ENCODE results near the gene PRKCB. TPM values are rescaled to one million over a fixed set of nuclear protein-coding genes. Genes with fewer than 3 reads are reported as not detected.

The PRKCB gene
- total RNA-seq, 2 experiments from 2014 or later, result 57.5 to 83.8 TPM

GRCh38 chr16:24044467-24044866, 208.7 kb downstream of the PRKCB start:
- POLR2A ChIA-PET, result interaction anchor here (0.6 kb wide), 1 partner anchor 17 kb away, joined by 3 read pairs; no protein-coding TSS in a partner anchor
- CTCF ChIA-PET, result interaction anchor here (0.8 to 2.4 kb wide), 4 partner anchors 209 to 460 kb away, joined by 3 to 10 read pairs (median 3); partner anchors contain the start of gene CACNG3
- intact Hi-C loops (cut with DNase I, micrococcal nuclease), result no loop called here

GRCh38 chr16:24045641-24046040, 209.9 kb downstream of the PRKCB start:
- H3K27ac Mint-ChIP-seq, result no peak overlapping the region
- CTCF ChIA-PET, result interaction anchor here (0.8 to 2.4 kb wide), 5 partner anchors 9 to 459 kb away, joined by 3 to 10 read pairs (median 5); no protein-coding TSS in a partner anchor

More at GRCh38 chr16:24044467-24044866, 208.7 kb downstream of the PRKCB start:
- Mint-ChIP-seq H3K9me3 (ENCODE audit: low read depth) (no peaks in the 10 kb centered on the region), H3K4me3 (no peak overlapping the region), H3K27ac (no peak overlapping the region), H3K36me3 (ENCODE audit: low read depth) (peaks cover 3% of the 10 kb centered on the region), H3K27me3 (no peaks in the 10 kb centered on the region), H3K4me1 (peaks cover 5% of the 10 kb centered on the region)
- no peak for DNase-seq
- ATAC-seq, result no peak

GRCh38 chr16:24046442-24046841, 210.7 kb downstream of the PRKCB start:
- ATAC-seq (no peak), DNase-seq (no peak)
- Mint-ChIP-seq H3K4me3 (no peak overlapping the region), H3K27ac (no peak overlapping the region), H3K9me3 (ENCODE audit: low read depth) (no peaks in the 10 kb centered on the region), H3K4me1 (peaks cover 5% of the 10 kb centered on the region), H3K27me3 (no peaks in the 10 kb centered on the region), H3K36me3 (ENCODE audit: low read depth) (peaks cover 4% of the 10 kb centered on the region)
- CTCF ChIA-PET, result interaction anchor here (0.7 to 2.4 kb wide), 4 partner anchors 8 to 458 kb away, joined by 3 to 10 read pairs (median 4); no protein-coding TSS in a partner anchor
- POLR2A ChIA-PET, result no interaction called here
- intact Hi-C loops (cut with DNase I, micrococcal nuclease), result no loop called here

More at GRCh38 chr16:24045641-24046040, 209.9 kb downstream of the PRKCB start:
- peaks cover 4% of the 10 kb centered on the region for H3K36me3 Mint-ChIP-seq (ENCODE audit: low read depth)
- H3K9me3 Mint-ChIP-seq (ENCODE audit: low read depth), result no peaks in the 10 kb centered on the region
- H3K4me3 Mint-ChIP-seq, result no peak overlapping the region
- peaks cover 5% of the 10 kb centered on the region for H3K4me1 Mint-ChIP-seq
- ATAC-seq (no peak), DNase-seq (no peak)
- POLR2A ChIA-PET, result no interaction called here
- intact Hi-C loops (cut with DNase I, micrococcal nuclease), result no loop called here
- no peaks in the 10 kb centered on the region for H3K27me3 Mint-ChIP-seq

- no peak for ATAC-seq
- DNase-seq, result no peak
- CTCF ChIA-PET, result interaction anchor here (0.6 to 1.0 kb wide), 4 partner anchors 9 to 240 kb away, joined by 3 to 4 read pairs (median 3); no protein-coding TSS in a partner anchor
- Mint-ChIP-seq H3K4me3 (no peak overlapping the region), H3K27me3 (no peaks in the 10 kb centered on the region), H3K4me1 (no peaks in the 10 kb centered on the region), H3K9me3 (ENCODE audit: low read depth) (no peaks in the 10 kb centered on the region), H3K27ac (no peak overlapping the region), H3K36me3 (ENCODE audit: low read depth) (peaks cover 4% of the 10 kb centered on the region)
- intact Hi-C loops (cut with DNase I, micrococcal nuclease), result no loop called here
- POLR2A ChIA-PET, result no interaction called here
Measured at GRCh38 chr16:24049113-24049512, 213.3 kb downstream of the PRKCB start.

- intact Hi-C loops (cut with DNase I, micrococcal nuclease), result no loop called here
- H3K4me3 Mint-ChIP-seq, result no peak overlapping the region
- H3K4me1 Mint-ChIP-seq, result no peaks in the 10 kb centered on the region
- POLR2A ChIA-PET, result no interaction called here
- DNase-seq, result no peak
- no peaks in the 10 kb centered on the region for H3K9me3 Mint-ChIP-seq (ENCODE audit: low read depth)
- no peak for ATAC-seq
- H3K27ac Mint-ChIP-seq, result no peak overlapping the region
- CTCF ChIA-PET, result no interaction called here
- H3K27me3 Mint-ChIP-seq, result no peaks in the 10 kb centered on the region
- H3K36me3 Mint-ChIP-seq (ENCODE audit: low read depth), result peaks cover 6% of the 10 kb centered on the region
Measured at GRCh38 chr16:24051125-24051524, 215.3 kb downstream of the PRKCB start.

- H3K4me3 Mint-ChIP-seq, result no peak overlapping the region
- ChIA-PET CTCF (interaction anchor here (1.4 to 1.5 kb wide), 3 partner anchors 16 to 174 kb away, joined by 3 to 7 read pairs (median 6); no protein-coding TSS in a partner anchor), POLR2A (no interaction called here)
- ATAC-seq (no peak), DNase-seq (no peak)
- no peaks in the 10 kb centered on the region for H3K27me3 Mint-ChIP-seq
- H3K9me3 Mint-ChIP-seq (ENCODE audit: low read depth), result no peaks in the 10 kb centered on the region
- intact Hi-C loops (cut with DNase I, micrococcal nuclease), result no loop called here
- peaks cover 10% of the 10 kb centered on the region for H3K36me3 Mint-ChIP-seq (ENCODE audit: low read depth)
- H3K27ac Mint-ChIP-seq, result no peak overlapping the region
- no peaks in the 10 kb centered on the region for H3K4me1 Mint-ChIP-seq
Measured at GRCh38 chr16:24052329-24053098, 216.7 kb downstream of the PRKCB start.

GRCh38 chr16:24053099-24053946, 217.5 kb downstream of the PRKCB start:
- Mint-ChIP-seq H3K4me1 (no peaks in the 10 kb centered on the region), H3K4me3 (no peak overlapping the region)
- CTCF ChIA-PET, result interaction anchor here (1.0 to 2.4 kb wide), 4 partner anchors 12 to 174 kb away, joined by 3 to 9 read pairs (median 6); no protein-coding TSS in a partner anchor

GRCh38 chr16:24054741-24055491, 219.1 kb downstream of the PRKCB start:
- no peak for ATAC-seq
- POLR2A ChIA-PET, result interaction anchor here (0.5 to 0.6 kb wide), 2 partner anchors 14 to 234 kb away, joined by 3 read pairs; no protein-coding TSS in a partner anchor

More at GRCh38 chr16:24053099-24053946, 217.5 kb downstream of the PRKCB start:
- H3K9me3 Mint-ChIP-seq (ENCODE audit: low read depth), result no peaks in the 10 kb centered on the region
- intact Hi-C loops (cut with DNase I, micrococcal nuclease), result no loop called here
- ATAC-seq (no peak), DNase-seq (no peak)
- no peaks in the 10 kb centered on the region for H3K27me3 Mint-ChIP-seq
- POLR2A ChIA-PET, result no interaction called here
- H3K27ac Mint-ChIP-seq, result no peak overlapping the region
- H3K36me3 Mint-ChIP-seq (ENCODE audit: low read depth), result peaks cover 13% of the 10 kb centered on the region

GRCh38 chr16:24062270-24062817, 226.6 kb downstream of the PRKCB start:
- ATAC-seq (no peak), DNase-seq (no peak)
- Mint-ChIP-seq H3K9me3 (ENCODE audit: low read depth) (no peaks in the 10 kb centered on the region), H3K27me3 (no peaks in the 10 kb centered on the region), H3K4me3 (no peak overlapping the region), H3K36me3 (ENCODE audit: low read depth) (peaks cover 30% of the 10 kb centered on the region), H3K4me1 (no peaks in the 10 kb centered on the region), H3K27ac (no peak overlapping the region)
- ChIA-PET CTCF (interaction anchor here (0.6 kb wide), 1 partner anchor 154 kb away, joined by 3 read pairs; no protein-coding TSS in a partner anchor), POLR2A (interaction anchor here (0.6 kb wide), 2 partner anchors 18 to 141 kb away, joined by 3 to 6 read pairs; no protein-coding TSS in a partner anchor)
- intact Hi-C loops (cut with DNase I, micrococcal nuclease), result no loop called here

More at GRCh38 chr16:24054741-24055491, 219.1 kb downstream of the PRKCB start:
- no peak for DNase-seq
- Mint-ChIP-seq H3K27ac (no peak overlapping the region), H3K9me3 (ENCODE audit: low read depth) (no peaks in the 10 kb centered on the region), H3K4me3 (no peak overlapping the region), H3K27me3 (no peaks in the 10 kb centered on the region), H3K36me3 (ENCODE audit: low read depth) (peaks cover 17% of the 10 kb centered on the region), H3K4me1 (no peaks in the 10 kb centered on the region)
- intact Hi-C loops (cut with DNase I, micrococcal nuclease), result no loop called here
- CTCF ChIA-PET, result interaction anchor here (0.6 to 2.4 kb wide), 4 partner anchors 9 to 327 kb away, joined by 3 to 9 read pairs (median 4); no protein-coding TSS in a partner anchor

- ChIA-PET POLR2A (no interaction called here), CTCF (interaction anchor here (0.6 to 2.5 kb wide), 5 partner anchors 15 to 294 kb away, joined by 3 to 9 read pairs (median 3); no protein-coding TSS in a partner anchor)
- ATAC-seq (no peak), DNase-seq (no peak)
- H3K9me3 Mint-ChIP-seq (ENCODE audit: low read depth), result no peaks in the 10 kb centered on the region
- H3K27me3 Mint-ChIP-seq, result no peaks in the 10 kb centered on the region
- H3K36me3 Mint-ChIP-seq (ENCODE audit: low read depth), result no peaks in the 10 kb centered on the region
- H3K4me1 Mint-ChIP-seq, result peaks cover 20% of the 10 kb centered on the region
- no peak overlapping the region for H3K27ac Mint-ChIP-seq
- no peak overlapping the region for H3K4me3 Mint-ChIP-seq
- intact Hi-C loops (cut with DNase I, micrococcal nuclease), result no loop called here
Measured at GRCh38 chr16:24069036-24069590, 233.3 kb downstream of the PRKCB start.
